ENCODE measurements around the gene APC2. TPM values are rescaled to one million over a fixed set of nuclear protein-coding genes. Genes with fewer than 3 reads are reported as not detected.

APC2 gene, protein sequence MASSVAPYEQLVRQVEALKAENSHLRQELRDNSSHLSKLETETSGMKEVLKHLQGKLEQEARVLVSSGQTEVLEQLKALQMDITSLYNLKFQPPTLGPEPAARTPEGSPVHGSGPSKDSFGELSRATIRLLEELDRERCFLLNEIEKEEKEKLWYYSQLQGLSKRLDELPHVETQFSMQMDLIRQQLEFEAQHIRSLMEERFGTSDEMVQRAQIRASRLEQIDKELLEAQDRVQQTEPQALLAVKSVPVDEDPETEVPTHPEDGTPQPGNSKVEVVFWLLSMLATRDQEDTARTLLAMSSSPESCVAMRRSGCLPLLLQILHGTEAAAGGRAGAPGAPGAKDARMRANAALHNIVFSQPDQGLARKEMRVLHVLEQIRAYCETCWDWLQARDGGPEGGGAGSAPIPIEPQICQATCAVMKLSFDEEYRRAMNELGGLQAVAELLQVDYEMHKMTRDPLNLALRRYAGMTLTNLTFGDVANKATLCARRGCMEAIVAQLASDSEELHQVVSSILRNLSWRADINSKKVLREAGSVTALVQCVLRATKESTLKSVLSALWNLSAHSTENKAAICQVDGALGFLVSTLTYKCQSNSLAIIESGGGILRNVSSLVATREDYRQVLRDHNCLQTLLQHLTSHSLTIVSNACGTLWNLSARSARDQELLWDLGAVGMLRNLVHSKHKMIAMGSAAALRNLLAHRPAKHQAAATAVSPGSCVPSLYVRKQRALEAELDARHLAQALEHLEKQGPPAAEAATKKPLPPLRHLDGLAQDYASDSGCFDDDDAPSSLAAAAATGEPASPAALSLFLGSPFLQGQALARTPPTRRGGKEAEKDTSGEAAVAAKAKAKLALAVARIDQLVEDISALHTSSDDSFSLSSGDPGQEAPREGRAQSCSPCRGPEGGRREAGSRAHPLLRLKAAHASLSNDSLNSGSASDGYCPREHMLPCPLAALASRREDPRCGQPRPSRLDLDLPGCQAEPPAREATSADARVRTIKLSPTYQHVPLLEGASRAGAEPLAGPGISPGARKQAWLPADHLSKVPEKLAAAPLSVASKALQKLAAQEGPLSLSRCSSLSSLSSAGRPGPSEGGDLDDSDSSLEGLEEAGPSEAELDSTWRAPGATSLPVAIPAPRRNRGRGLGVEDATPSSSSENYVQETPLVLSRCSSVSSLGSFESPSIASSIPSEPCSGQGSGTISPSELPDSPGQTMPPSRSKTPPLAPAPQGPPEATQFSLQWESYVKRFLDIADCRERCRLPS (N-terminal part only)
- 1.0 TPM for total RNA-seq

DNA sequence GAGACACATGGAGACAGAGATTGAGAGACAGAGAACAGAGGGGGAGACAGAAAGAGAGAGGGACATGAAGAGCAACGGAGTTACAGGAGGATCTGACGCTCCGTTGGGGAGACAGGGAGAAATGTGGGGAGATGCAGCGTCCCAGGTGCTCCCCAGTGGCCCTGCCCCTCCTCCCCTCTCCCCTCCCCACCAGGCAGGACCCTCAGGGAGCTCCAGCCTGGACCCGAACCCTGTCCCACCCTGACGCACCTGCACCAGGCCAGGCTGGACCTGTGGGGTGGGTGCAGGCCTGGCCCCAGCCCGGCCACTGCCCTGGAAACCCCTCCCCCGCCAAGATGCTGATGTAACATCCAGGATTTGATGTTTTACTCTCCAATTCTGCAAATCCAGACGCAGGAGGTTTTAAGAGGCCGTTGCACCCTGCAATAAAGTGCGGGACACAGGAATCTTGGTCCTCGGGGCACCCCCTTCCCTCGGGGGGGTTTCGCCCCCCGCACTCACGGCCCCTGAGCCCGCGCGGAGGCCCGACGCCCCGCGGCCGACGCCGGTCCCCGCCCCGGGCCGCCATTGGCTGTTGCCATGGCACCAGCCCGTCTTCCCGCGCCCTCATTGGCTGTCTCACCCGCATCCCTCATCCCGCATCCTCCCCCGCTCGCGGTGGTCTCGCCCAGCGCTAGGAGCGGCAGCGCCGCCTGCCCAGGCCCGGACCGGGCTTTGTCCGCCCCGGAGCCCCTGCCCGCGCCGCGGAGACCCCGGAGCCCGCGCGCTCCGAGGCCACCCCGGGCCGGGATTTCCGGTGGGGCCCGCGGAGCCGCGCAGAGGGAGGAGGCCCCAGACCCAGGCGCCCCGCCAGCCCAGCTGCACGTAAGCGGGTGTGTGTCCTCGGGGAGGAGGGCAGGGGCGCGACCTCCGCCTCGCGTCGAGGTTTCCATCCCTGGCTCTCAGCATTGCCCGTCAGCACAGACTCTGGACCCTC, at the start of gene APC2:
Gene APC2, plus strand, starts transcription at position 655 of the 976 bp plus-strand sequence. CDS start 2,881 bp downstream, outside the sequence.
- Histone ChIP-seq H3K27ac (ENCODE audit: low read depth, low read length) (no peak within 1 kb of the TSS), H3K9me3 (ENCODE audit: control insufficient read depth in 3 of 3, low read length in 3 of 3) (no peaks in the 10 kb centered on the region), H3K27me3 (ENCODE audit: control insufficient read depth in 3 of 3, insufficient read depth in 3 of 3, low read length in 3 of 3) (peaks cover 77 to 86% (median 83%) of the 10 kb centered on the region in 3 donors), H3K36me3 (ENCODE audit: control insufficient read depth in 3 of 3, insufficient read depth in 3 of 3, low read length in 3 of 3) (no peaks in the 10 kb centered on the region), H3K4me1 (ENCODE audit: control insufficient read depth in 3 of 3, insufficient read depth in 3 of 3, low read length in 3 of 3) (peaks cover 0 to 22% (median 19%) of the 10 kb centered on the region in 3 donors), H3K9ac (ENCODE audit: low read depth in 1 of 3, low read length in 3 of 3) (no peak within 1 kb of the TSS), H3K4me3 (ENCODE audit: low read length in 3 of 3) (no peak within 1 kb of the TSS)

DNA sequence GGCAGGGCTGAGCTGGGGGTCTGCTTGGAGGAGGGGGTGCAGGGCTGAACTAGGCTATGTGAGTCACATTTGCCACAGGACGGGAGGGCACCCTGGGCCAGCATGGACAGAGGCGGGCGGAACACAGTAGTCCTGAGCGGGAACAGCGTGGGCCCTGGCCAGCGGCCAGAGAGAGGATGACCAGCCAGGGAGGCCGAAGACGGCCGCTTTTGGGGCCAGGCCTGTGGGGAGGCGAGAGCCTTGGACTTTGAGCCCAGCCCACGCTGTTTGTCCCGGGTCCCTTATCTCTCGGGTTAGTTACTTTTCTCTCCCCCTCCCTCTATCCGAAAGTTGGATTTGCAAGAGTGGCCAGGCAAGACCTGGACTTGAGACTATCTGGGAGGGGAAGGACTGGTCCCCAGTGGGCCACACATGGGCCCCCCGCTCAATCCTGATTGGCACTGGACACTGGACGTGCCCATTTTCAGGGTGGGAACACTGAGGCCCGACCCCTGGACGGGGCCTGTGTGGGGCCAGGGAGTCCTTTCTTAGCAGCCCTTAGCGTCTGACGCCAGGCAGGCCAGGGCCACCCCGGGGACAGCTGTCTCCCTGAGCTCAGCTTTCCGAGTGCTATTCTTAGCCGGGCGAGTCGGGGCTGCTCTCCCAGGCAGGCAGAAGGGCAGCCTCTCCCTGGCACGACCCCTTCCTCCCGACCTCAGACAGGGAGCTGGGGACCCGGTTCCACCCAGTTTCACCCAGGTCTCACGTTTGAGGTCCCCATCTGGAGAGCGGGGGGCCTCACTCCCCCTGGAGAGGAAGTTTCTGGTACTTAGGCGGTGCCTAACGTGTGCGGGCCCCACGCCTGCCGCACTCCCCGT, 49.4 kb upstream of the APC2 start:
- peak overlapping the region; percentile 94 for H3K27ac ChIP-seq (ENCODE audit: low read depth, low read length)
- peak overlapping the region; percentile 72 to 87 (median 83) for H3K4me3 ChIP-seq (ENCODE audit: low read length in 3 of 3)
- peak overlapping the region; percentile 87 to 97 (median 95) for H3K9ac ChIP-seq (ENCODE audit: low read depth in 1 of 3, low read length in 3 of 3)
- peaks cover 20 to 42% (median 35%) of the 10 kb centered on the region in 3 donors for H3K4me1 ChIP-seq (ENCODE audit: control insufficient read depth in 3 of 3, insufficient read depth in 3 of 3, low read length in 3 of 3)
- H3K9me3 ChIP-seq (ENCODE audit: control insufficient read depth in 3 of 3, low read length in 3 of 3): no peaks in the 10 kb centered on the region
- H3K36me3 ChIP-seq (ENCODE audit: control insufficient read depth in 3 of 3, insufficient read depth in 3 of 3, low read length in 3 of 3): peaks cover 11 to 13% (median 11%) of the 10 kb centered on the region in 3 donors
- no peaks in the 10 kb centered on the region for H3K27me3 ChIP-seq (ENCODE audit: control insufficient read depth in 3 of 3, insufficient read depth in 3 of 3, low read length in 3 of 3)

DNA sequence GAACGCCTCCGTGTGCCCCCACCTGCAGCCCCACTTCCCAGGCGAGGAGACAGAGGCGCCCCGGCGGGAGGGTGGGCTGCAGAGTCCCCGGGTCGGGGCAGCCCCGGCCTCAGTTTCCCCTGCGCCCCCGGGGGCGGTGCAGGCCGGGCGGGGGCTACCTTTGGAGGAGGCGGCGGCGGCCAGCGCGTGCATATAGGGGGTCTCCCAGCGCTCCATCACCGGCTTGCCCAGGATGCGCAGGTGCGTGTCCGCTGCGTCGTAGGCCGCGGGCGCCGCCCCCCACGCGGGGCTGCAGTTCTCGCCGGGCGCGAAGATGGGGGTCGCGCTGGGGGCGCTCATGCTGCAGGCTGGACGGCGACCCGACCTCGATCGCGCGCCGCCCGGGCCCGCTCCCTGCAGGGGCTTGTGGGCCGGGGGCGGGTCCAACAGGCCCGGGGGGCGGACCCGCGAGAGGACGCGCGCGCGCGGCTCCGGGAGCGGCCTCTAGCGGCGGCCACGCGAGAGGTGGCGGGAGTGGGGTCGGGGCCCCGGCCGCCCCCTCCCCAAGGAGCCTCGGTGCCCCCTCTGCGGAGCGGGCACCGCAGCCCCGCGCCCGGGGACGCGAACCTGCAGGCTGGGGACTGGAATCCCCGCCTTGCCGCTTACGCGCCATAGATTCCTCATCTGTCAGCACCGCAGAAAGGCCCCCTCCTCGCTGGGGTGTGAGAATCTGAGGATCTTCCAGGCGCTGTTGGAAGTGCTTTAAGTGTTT, 48.6 kb upstream of the APC2 start, which contains the start of gene GAMT:
Gene GAMT, minus strand, starts transcription at position 405 of the 751 bp plus-strand sequence. Its CDS starts 66 bp downstream, at position 339.
- H3K27ac ChIP-seq (ENCODE audit: low read depth, low read length): peak within 1 kb of the TSS; percentile 94
- peaks cover 11 to 13% (median 11%) of the 10 kb centered on the region in 3 donors for H3K36me3 ChIP-seq (ENCODE audit: control insufficient read depth in 3 of 3, insufficient read depth in 3 of 3, low read length in 3 of 3)
- H3K4me1 ChIP-seq (ENCODE audit: control insufficient read depth in 3 of 3, insufficient read depth in 3 of 3, low read length in 3 of 3): peaks cover 12 to 34% (median 27%) of the 10 kb centered on the region in 3 donors
- H3K9ac ChIP-seq (ENCODE audit: low read depth in 1 of 3, low read length in 3 of 3): peak within 1 kb of the TSS; percentile 87 to 97 (median 95)
- H3K27me3 ChIP-seq (ENCODE audit: control insufficient read depth in 3 of 3, insufficient read depth in 3 of 3, low read length in 3 of 3): no peaks in the 10 kb centered on the region
- no peaks in the 10 kb centered on the region for H3K9me3 ChIP-seq (ENCODE audit: control insufficient read depth in 3 of 3, low read length in 3 of 3)
- peak within 1 kb of the TSS; percentile 72 to 87 (median 83) for H3K4me3 ChIP-seq (ENCODE audit: low read length in 3 of 3)

DNA sequence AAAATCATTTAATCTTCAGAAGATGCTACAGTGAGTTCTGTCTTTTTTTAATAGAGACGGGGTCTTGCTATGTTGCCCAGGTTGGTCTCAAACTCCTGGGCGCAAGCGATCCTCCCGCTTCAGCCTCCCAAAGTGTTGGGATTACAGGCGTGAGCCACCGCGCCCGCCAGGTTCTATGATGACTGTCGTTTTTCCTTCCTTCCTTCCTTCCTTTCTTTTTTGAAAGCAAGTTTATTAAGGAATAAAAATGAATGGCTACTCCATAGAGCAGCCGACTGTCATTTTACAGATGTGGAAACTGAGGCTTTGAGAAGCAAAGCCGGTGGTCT, 48.1 kb upstream of the APC2 start:
- Histone ChIP-seq H3K27me3 (ENCODE audit: control insufficient read depth in 3 of 3, insufficient read depth in 3 of 3, low read length in 3 of 3) (no peaks in the 10 kb centered on the region), H3K4me3 (ENCODE audit: low read length in 3 of 3) (peak overlapping the region in 1 of 3 donors; percentile 83), H3K4me1 (ENCODE audit: control insufficient read depth in 3 of 3, insufficient read depth in 3 of 3, low read length in 3 of 3) (peaks cover 12 to 31% (median 28%) of the 10 kb centered on the region in 3 donors), H3K9ac (ENCODE audit: low read depth in 1 of 3, low read length in 3 of 3) (peak overlapping the region; percentile 57 to 97 (median 59)), H3K27ac (ENCODE audit: low read depth, low read length) (no peak overlapping the region), H3K36me3 (ENCODE audit: control insufficient read depth in 3 of 3, insufficient read depth in 3 of 3, low read length in 3 of 3) (peaks cover 11 to 13% (median 11%) of the 10 kb centered on the region in 3 donors), H3K9me3 (ENCODE audit: control insufficient read depth in 3 of 3, low read length in 3 of 3) (no peaks in the 10 kb centered on the region)

DNA sequence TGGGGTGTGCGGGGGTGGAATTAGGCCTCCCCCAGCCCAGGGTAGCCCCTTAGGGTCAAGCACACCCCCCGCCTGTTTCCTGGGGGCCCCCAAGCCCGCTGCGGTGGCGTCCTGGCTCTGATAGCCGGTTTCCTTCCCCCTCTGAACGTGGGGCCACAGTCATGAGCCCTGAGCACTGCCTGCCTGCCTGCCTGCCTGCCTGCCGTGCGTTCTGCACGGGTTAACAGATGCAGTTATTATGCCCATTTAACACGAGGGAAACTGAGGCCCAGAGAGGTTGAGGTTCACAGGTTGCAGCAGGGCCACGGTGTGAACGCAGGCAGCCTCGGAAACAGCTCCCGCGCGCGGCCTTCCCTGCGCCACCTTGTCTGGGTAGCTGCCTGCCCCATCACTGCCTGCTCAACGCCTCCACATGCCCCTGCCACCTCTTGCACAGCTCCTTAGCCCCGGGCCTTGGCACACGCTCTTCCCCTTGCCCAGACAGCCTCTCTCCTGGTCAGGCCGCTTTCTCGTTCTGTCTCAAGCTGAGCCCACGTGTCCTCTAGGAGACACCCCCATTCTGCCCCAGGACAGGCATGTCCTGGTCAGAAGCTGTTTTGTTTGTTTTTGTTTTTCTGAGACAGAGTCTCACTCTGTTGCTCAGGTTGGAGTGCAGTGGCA, 47.4 kb upstream of the APC2 start:
- H3K4me1 ChIP-seq (ENCODE audit: control insufficient read depth in 3 of 3, insufficient read depth in 3 of 3, low read length in 3 of 3): peaks cover 10 to 28% (median 24%) of the 10 kb centered on the region in 3 donors
- H3K27ac ChIP-seq (ENCODE audit: low read depth, low read length): no peak overlapping the region
- H3K36me3 ChIP-seq (ENCODE audit: control insufficient read depth in 3 of 3, insufficient read depth in 3 of 3, low read length in 3 of 3): peaks cover 11 to 12% (median 11%) of the 10 kb centered on the region in 3 donors
- no peaks in the 10 kb centered on the region for H3K9me3 ChIP-seq (ENCODE audit: control insufficient read depth in 3 of 3, low read length in 3 of 3)
- H3K4me3 ChIP-seq (ENCODE audit: low read length in 3 of 3): no peak overlapping the region
- H3K27me3 ChIP-seq (ENCODE audit: control insufficient read depth in 3 of 3, insufficient read depth in 3 of 3, low read length in 3 of 3): no peaks in the 10 kb centered on the region
- peak overlapping the region in 1 of 3 donors; percentile 45 for H3K9ac ChIP-seq (ENCODE audit: low read depth in 1 of 3, low read length in 3 of 3)

DNA sequence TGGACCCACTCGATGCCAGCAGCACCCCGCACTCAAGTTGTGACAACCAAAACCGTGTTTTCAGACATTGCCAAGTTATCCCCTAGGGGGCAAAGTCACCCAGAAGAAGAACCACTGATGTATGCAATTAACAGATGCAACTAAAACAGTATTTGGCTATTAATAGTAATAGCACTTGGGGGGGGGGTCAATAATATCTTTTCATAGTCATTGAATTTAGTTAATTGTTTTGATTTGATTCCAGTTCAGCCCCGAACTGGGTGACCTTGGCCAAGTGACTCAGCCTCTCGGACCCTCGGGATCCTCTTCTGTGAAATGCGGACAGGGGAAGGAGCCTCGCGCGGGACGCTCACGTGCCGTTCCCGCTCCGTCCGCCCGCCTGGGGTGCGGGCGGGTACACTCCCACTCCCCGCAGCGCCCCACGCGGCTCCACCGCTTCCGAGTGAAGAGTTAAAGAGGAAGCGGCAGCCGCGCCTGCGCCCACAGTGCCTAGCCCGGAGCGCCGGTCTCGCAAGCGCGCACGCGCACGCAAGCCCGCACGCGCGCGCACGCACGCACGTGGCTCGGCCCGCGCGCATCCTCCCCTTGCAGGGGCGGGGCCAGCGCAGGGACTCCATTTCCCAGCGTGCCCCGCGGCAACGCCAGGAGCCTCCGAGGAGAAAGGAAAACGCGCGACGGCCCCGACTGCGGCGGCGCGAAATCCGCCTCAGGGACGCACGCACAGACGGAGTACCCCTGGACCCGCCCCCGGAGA, 43.0 kb upstream of the APC2 start:
- peak overlapping the region; percentile 62 to 79 (median 76) for H3K4me3 ChIP-seq (ENCODE audit: low read length in 3 of 3)
- peaks cover 0 to 2% (median 0%) of the 10 kb centered on the region in 3 donors for H3K36me3 ChIP-seq (ENCODE audit: control insufficient read depth in 3 of 3, insufficient read depth in 3 of 3, low read length in 3 of 3)
- no peaks in the 10 kb centered on the region for H3K9me3 ChIP-seq (ENCODE audit: control insufficient read depth in 3 of 3, low read length in 3 of 3)
- peak overlapping the region; percentile 51 to 69 (median 69) for H3K9ac ChIP-seq (ENCODE audit: low read depth in 1 of 3, low read length in 3 of 3)
- H3K27me3 ChIP-seq (ENCODE audit: control insufficient read depth in 3 of 3, insufficient read depth in 3 of 3, low read length in 3 of 3): no peaks in the 10 kb centered on the region
- H3K4me1 ChIP-seq (ENCODE audit: control insufficient read depth in 3 of 3, insufficient read depth in 3 of 3, low read length in 3 of 3): peaks cover 38 to 42% (median 39%) of the 10 kb centered on the region in 3 donors
- H3K27ac ChIP-seq (ENCODE audit: low read depth, low read length): peak overlapping the region; percentile 87
